Spleen (tissue), 11 donors: ENCODE data around the gene CACNA1C. TPM values are rescaled to one million over a fixed set of nuclear protein-coding genes. Genes with fewer than 3 reads are reported as not detected.

ENCODE experiments used
- DNase-seq: peaks from one replicate; pipeline ENCODE4 v3.0.0-alpha.2; 2020
- H3K27ac ChIP-seq, 8 donors: fragments of 200-600 bp; sonication (generic) in 7 of 8; 1 replicate in 4 of 8; 2 replicates in 4 of 8; pipeline versions ENCODE4 v1.5.0 to v1.8.0; 2016 to 2021; ENCODE audit warnings: inconsistent platforms in 4 of 8, mild to moderate bottlenecking in 4 of 8, moderate library complexity in 1 of 8
- H3K27me3 ChIP-seq, 7 donors: fragments of 200-600 bp; sonication (generic) in 6 of 7; replicated peaks in 1 of 7; 1 replicate in 4 of 7; 2 replicates in 3 of 7; pipeline versions ENCODE4 v1.5.0 to v1.8.0; 2016 to 2021; ENCODE audit warnings: inconsistent platforms in 3 of 7, mild to moderate bottlenecking in 1 of 7
- H3K36me3 ChIP-seq, 6 donors: fragments of 200-600 bp; sonication (generic) in 5 of 6; 1 replicate in 4 of 6; 2 replicates in 2 of 6; pipeline versions ENCODE4 v1.5.0 to v1.8.0; 2016 to 2021; ENCODE audit warnings: inconsistent platforms in 2 of 6
- H3K4me1 ChIP-seq, 6 donors: fragments of 200-600 bp; sonication (generic) in 5 of 6; 1 replicate in 3 of 6; 2 replicates in 3 of 6; pipeline versions ENCODE4 v1.5.0 to v1.8.0; 2016 to 2021; ENCODE audit warnings: inconsistent platforms in 3 of 6
- H3K4me3 ChIP-seq, 8 donors: fragments of 200-600 bp; sonication (generic) in 7 of 8; 1 replicate in 4 of 8; 2 replicates in 4 of 8; pipeline versions ENCODE4 v1.5.0 to v1.8.0; 2016 to 2021; ENCODE audit warnings: inconsistent platforms in 4 of 8, mild to moderate bottlenecking in 4 of 8, moderate library complexity in 2 of 8
- H3K9me3 ChIP-seq, 8 donors: fragments of 200-600 bp; sonication (generic) in 7 of 8; 1 replicate in 4 of 8; 2 replicates in 4 of 8; pipeline versions ENCODE4 v1.5.0 to v1.8.0; 2016 to 2021; ENCODE audit warnings: inconsistent platforms in 4 of 8
- CTCF ChIP-seq, 11 experiments: fragments of 200-600 bp in 7 of 11; fragments of 450-650 bp in 4 of 11; sonication (generic) in 4 of 11; IDR thresholded peaks in 8 of 11; conservative IDR thresholded peaks in 3 of 11; 1 replicate in 7 of 11; 2 replicates in 4 of 11; pipeline versions ENCODE4 v1.4.0 to v1.8.0; 2016 to 2021; ENCODE audit warnings: antibody characterized with exemption in 11 of 11, inconsistent platforms in 4 of 11, mild to moderate bottlenecking in 1 of 11
- POLR2A ChIP-seq, 3 donors: fragments of 450-650 bp; IDR thresholded peaks; one replicate each; pipeline ENCODE4 v1.5.1; 2017; ENCODE audit warnings: antibody characterized with exemption in 3 of 3, mild to moderate bottlenecking in 1 of 3
- POLR2AphosphoS5 ChIP-seq, 3 donors: sonication (generic); formaldehyde crosslinking; IDR thresholded peaks; one replicate each; pipeline ENCODE4 v1.5.1; 2017; ENCODE audit warnings: antibody characterized with exemption in 3 of 3
- WGBS, 5 donors: extraction: QIAGEN DNeasy Blood & Tissue Kit in 3 of 5; methylation state at CpG; one replicate each; pipeline versions ENCODE4 v1.1.5 to v1.1.7; 2013 to 2018; 5-methylcytosine and 5-hydroxymethylcytosine counted together
- intact Hi-C: fragments of 100-400 bp; cut with DNase I; formaldehyde crosslinking; loops from one replicate; pipeline ENCODE4 v1.15.0; 2023; ENCODE audit warnings: low total_unique reads
- polyA plus RNA-seq, 3 donors: library from polyadenylated mRNA; stranded (reverse); fragments of 200-250 nt; gene quantifications; one replicate each; pipeline ENCODE4 v1.2.1, GENCODE V29; 2013
- total RNA-seq, 7 donors: library from RNA; depleted of rRNA in 3 of 7; stranded (reverse); fragments of >200 nt in 3 of 7; fragmentation: NEBNext Ultra II Directional in 4 of 7; extraction: Animal tissue kit (Norgen Biotek cat#: 25700) in 4 of 7; gene quantifications; one replicate each; pipeline versions ENCODE4 v1.1.0 to v1.2.1, GENCODE V29; 2016 to 2021
- donor health status: healthy with polysubstance abuse.
- donor health status: DM: no; HTN: no; CAD: no; lungs with moderate emphysema.
- donor health status: DM: no; HTN: no; CAD: no.
- donor health status: Bipolar disorder and iron deficiency.
- donor health status: healthy.
- donor health status: DM: no; HTN: no; CAD: no.
- donor health status: DM: yes; HTN: yes; CAD: no.

Gene CACNA1C
- total and polyA plus RNA-seq, 10 donors = 0.67 to 27.6 (median 18.4) TPM

DNA sequence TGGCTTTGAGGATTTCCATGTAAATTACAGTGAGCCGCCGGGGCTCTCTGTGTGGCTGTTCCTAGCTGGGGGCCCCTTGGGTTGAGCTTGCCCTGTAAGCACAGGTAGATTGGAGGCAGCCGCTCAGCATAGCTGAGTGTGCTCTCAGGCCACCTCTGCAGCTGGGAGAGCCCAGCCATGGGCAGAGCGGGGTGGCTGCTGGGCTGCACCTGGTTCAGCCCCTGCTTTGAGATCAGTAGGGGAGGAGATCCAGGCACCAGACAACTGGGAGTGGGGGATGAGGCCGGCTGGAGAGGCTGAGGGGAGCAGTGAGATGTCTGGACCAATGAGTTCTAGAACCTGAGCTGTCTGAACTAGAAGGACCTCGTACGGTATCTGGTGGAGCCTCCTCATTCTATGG, 44.8 kb downstream of the CACNA1C start:
- H3K27me3 ChIP-seq = no peaks in the 10 kb centered on the region
- no peak overlapping the region for H3K27ac ChIP-seq
- H3K4me1 ChIP-seq = peaks cover 0 to 37% (median 16%) of the 10 kb centered on the region in 6 donors
- intact Hi-C loops = no loop called here
- H3K36me3 ChIP-seq = no peaks in the 10 kb centered on the region
- no peak for TF ChIP-seq CTCF (IDR thresholded peaks at IDR 0.05 in 8 of 11, conservative IDR thresholded peaks at IDR 0.05 in 3 of 11)
- no peak for TF ChIP-seq POLR2A (IDR thresholded peaks at IDR 0.05)
- TF ChIP-seq POLR2AphosphoS5 (IDR thresholded peaks at IDR 0.05) = no peak
- no peak for DNase-seq
- H3K9me3 ChIP-seq = peaks cover 0 to 1% (median 0%) of the 10 kb centered on the region in 8 donors
- WGBS, 5 donors = 82 to 92% (median 87%) methylated on average over 7 of the region's 7 CpGs
- no peak overlapping the region for H3K4me3 ChIP-seq

DNA sequence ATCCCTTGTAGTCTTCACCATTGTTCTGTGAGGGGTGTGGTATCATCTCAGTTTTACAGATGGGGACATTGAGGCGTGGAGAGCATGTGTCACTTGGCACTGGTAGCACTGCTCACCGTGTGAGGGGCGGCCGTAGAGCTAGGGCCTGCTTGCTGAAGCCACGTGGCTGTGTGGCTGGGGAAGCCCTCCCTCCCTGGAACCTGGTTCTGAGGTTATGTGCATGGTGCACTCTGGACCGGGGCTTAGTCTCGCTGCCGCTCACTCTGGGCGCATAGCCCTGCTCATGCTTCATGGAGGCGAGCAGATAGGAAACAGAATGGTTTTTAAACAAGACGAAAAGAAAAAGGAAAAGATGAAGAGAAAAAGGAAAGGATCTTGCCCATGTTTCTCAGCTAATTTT, 46.1 kb downstream of the CACNA1C start:
- intact Hi-C loops = no loop called here
- DNase-seq = no peak
- 87 to 91% (median 89%) methylated on average over 11 of the region's 11 CpGs for WGBS, 5 donors
- H3K4me1 ChIP-seq = peaks cover 0 to 28% (median 16%) of the 10 kb centered on the region in 6 donors
- peaks cover 0 to 4% (median 0%) of the 10 kb centered on the region in 8 donors for H3K9me3 ChIP-seq
- no peaks in the 10 kb centered on the region for H3K27me3 ChIP-seq
- no peak for TF ChIP-seq CTCF (IDR thresholded peaks at IDR 0.05 in 8 of 11, conservative IDR thresholded peaks at IDR 0.05 in 3 of 11)
- TF ChIP-seq POLR2A (IDR thresholded peaks at IDR 0.05) = no peak
- no peak for TF ChIP-seq POLR2AphosphoS5 (IDR thresholded peaks at IDR 0.05)
- no peak overlapping the region for H3K4me3 ChIP-seq
- no peaks in the 10 kb centered on the region for H3K36me3 ChIP-seq
- H3K27ac ChIP-seq = no peak overlapping the region

GRCh38 chr12:2099595-2099994, 46.8 kb downstream of the CACNA1C start:
- H3K9me3 ChIP-seq = peaks cover 0 to 4% (median 0%) of the 10 kb centered on the region in 8 donors
- H3K27me3 ChIP-seq = no peaks in the 10 kb centered on the region
- no peak overlapping the region for H3K27ac ChIP-seq
- 77 to 89% (median 86%) methylated on average over 4 of the region's 4 CpGs for WGBS, 5 donors
- DNase-seq = no peak
- H3K4me1 ChIP-seq = peaks cover 0 to 22% (median 9%) of the 10 kb centered on the region in 6 donors
- TF ChIP-seq POLR2A (IDR thresholded peaks at IDR 0.05) = no peak
- TF ChIP-seq POLR2AphosphoS5 (IDR thresholded peaks at IDR 0.05) = no peak
- no peak for TF ChIP-seq CTCF (IDR thresholded peaks at IDR 0.05 in 8 of 11, conservative IDR thresholded peaks at IDR 0.05 in 3 of 11)
- H3K36me3 ChIP-seq = no peaks in the 10 kb centered on the region
- intact Hi-C loops = no loop called here
- H3K4me3 ChIP-seq = no peak overlapping the region

GRCh38 chr12:2101359-2101758, 48.6 kb downstream of the CACNA1C start:
- TF ChIP-seq CTCF (IDR thresholded peaks at IDR 0.05 in 8 of 11, conservative IDR thresholded peaks at IDR 0.05 in 3 of 11) (no peak), POLR2A (IDR thresholded peaks at IDR 0.05) (no peak), POLR2AphosphoS5 (IDR thresholded peaks at IDR 0.05) (no peak)
- no peaks in the 10 kb centered on the region for H3K36me3 ChIP-seq
- DNase-seq = no peak
- WGBS, 5 donors = 84 to 96% (median 92%) methylated on average over 4 to 16 of the region's 16 CpGs
- no peak overlapping the region for H3K4me3 ChIP-seq
- H3K27ac ChIP-seq = no peak overlapping the region
- H3K4me1 ChIP-seq = peaks cover 0 to 15% (median 0%) of the 10 kb centered on the region in 6 donors
- H3K9me3 ChIP-seq = peaks cover 0 to 4% (median 0%) of the 10 kb centered on the region in 8 donors
- intact Hi-C loops = no loop called here
- no peaks in the 10 kb centered on the region for H3K27me3 ChIP-seq
